NCI-H526 (cell line): ENCODE results near the gene BRAT1.
A peak's percentile ranks its signal among the peaks of the same experiment; 100 is the strongest.

Experiments used
- DNase-seq, 2 experiments: peaks; one replicate each; lab custom pipeline; 2025; lab: John Stamatoyannopoulos, UW

Gene BRAT1

GRCh38 chr7:2559283-2559950, 4.1 kb upstream of the BRAT1 start:
- DNase-seq = peak; percentile 24 to 60

GRCh38 chr7:2558629-2559282, 3.4 kb upstream of the BRAT1 start, which contains the start of gene IQCE:
IQCE (plus strand) TSS chr7:2558979; CDS start chr7:2559182, 203 bp downstream.
- DNase-seq = peak; percentile 74 to 95

GRCh38 chr7:2554661-2555111, 638 bp downstream of the BRAT1 start:
- DNase-seq = no peak

- DNase-seq = peak in 1 of 2 experiments; percentile 61
Observed at GRCh38 chr7:2553831-2554581, 1.3 kb downstream of the BRAT1 start.

- DNase-seq = no peak
Observed at GRCh38 chr7:2553108-2553507, 2.2 kb downstream of the BRAT1 start.

DNA sequence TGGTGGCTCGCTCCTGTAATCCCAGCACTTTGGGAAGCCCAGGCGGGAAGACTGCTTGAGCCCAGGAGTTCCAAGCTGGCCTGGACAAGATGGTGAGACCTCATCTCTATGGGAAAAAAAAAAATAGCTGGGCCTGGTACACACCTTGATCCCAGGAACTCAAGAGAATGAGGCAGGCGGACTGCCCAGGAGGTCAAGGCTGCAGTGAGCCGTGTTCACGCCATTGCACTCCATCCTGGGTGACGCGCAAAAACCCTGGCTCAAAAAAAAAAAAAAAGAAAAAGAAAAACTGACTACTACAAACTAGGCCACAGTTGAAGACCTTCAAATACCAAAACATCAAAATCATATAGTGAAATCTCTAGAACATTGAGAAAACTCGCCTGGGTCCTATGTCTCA, 3.9 kb downstream of the BRAT1 start:
- DNase-seq = no peak

- no peak for DNase-seq
Observed at GRCh38 chr7:2546776-2547586, 8.3 kb downstream of the BRAT1 start.

GRCh38 chr7:2545746-2546425, 9.4 kb downstream of the BRAT1 start:
- no peak for DNase-seq

DNA sequence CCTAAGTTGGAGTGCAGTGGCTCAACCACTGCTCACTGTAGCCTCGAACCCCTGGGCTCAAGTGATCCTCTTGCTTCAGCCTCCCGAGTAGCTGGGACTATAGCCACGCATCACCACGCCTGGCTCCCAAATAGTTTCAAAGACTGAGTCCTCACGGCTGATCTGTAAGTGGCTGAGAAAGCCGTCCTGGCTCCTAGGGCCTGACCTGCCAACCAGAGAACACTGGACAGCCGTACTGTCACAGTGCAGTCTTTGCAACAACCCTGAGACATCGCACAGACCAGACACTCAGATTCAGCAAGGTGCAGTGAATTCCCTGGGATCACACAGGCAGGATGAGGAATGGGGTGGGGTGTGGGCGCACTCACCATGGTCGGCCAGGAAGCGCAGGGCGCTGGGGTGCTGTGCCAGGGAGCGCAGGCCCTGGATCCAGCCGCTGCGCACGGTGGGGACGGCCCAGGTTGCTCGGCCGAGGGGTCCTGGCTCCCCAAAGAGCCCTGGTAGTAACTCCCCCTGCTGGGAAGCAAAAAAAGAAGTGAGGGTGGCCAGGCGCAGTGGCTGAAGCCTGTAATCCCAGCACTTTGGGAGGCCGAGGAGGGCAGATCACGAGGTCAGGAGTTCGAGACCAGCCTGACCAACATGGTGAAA, 10.7 kb downstream of the BRAT1 start:
- DNase-seq = no peak

DNA sequence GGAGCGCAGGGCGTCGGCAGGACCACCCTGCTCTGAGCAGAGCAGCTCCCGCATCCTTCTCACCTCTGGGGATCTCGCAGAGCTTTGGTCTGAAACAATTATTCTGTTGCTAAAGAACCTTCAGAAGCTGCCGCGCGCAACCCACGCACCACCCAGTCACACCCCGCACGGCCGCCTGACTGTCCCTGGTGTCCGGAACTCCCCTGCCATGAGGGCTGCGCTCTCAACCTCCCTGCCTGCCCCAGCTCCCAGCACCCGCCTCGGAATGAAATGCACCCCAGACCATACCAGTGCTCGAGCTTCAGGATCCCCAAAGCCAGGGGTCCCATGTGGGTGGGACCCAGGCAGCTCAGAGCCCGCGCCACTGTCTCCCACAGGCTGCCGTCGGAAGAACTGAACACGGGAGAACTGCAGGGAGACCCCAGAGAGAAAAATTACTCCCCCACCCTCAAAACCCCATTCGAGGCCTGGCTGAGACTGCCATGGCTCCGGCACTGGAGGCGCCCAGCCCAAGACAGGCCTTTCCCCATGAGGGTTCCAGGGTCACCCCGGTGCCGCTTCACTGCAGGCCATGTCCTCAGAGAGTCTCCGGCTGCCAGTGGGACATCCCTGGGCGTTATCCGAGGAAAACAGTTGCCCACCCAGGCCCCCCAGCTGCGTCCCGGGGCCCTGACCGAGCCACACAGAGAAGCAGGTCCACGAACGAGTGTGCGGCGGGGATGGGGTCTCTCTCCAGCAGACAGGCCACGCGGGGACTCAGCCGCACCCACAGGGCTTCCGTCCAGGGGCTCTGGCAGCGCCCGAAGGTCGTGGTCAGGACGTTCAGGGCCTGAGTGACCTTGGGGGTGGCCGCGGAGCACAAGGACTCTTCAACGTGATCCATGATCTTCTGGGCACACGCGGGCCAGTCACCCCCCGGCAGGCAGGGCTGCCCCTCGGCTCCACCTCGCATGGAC, 12.1 kb downstream of the BRAT1 start:
- DNase-seq = no peak

DNA sequence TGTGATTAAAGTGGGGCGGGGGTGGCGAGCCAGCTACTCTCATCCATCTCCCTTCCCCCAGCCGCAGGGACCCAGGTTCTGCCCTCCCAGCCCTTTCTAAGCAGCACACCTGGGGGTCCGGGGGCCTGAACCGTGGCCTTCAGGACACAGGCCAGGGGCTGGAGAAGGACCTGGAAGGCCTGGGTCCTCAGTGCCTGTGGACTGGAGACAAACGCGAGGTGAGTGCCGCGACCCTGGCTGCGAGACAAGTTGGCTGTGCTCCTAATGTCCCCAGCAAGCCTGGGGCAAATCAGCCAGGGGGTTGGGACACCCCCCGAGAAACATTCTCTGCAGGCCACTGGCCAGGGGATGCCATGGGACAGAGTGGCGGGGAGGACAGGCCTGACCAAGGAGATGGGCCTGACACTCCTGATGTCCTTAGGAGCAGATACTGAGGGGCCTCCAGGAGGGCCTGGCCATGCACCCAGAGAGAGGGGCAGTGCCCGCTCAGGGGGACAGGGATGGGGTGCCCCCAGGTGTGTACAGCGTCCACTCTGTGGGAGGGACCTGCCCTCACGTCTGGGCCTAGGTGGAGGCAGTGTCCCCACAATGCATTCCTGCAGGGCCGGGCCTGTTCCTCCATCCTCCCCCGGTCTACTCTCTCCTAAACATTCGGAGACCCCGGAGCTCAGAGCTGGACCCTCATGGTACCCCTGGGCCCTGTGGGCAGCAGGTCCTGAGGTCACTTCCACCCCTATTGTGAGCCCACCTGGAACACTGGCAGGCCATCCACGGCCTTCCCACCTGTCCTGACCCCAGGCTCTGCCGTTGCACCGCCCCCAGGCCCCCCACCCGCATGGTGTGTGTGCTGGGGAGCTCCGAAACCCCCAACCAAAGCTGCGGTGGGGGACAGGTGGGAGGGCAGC, 13.1 kb downstream of the BRAT1 start:
- DNase-seq = no peak

DNA sequence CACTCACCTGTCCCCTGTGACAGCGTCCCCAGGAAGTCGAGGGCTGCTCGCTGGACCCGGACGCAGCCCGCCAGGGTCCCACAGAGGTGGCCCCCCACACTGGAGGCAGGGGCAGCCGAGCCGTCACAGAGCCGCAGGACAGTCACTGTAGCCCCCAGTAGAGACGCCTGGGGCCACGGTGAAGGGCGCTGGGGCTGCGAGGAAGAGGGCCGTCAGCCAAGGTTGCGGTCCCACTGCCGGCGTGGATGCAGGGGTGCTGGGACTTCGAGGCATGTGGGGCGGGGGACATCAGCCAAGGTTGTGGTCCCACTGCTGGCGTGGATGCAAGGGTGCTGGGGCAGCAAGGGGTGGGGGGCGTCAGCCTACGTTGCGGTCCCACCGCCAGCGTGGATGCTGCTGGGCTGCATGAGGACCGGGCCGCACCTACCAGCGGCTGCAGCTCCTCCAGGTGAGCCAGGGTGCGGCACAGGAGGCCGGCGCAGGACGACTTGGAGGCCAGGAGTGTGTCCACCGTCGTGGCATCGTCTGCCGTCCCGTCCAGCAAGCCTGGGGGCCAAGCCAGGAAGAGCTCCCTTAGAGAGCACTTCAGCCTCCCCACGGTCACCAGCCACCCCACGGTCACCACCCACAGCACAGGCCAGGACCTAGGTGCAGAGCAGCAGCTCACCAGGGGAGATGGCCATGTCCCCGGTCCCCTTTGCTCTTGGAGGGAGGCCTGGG, 13.9 kb downstream of the BRAT1 start:
- no peak for DNase-seq

DNA sequence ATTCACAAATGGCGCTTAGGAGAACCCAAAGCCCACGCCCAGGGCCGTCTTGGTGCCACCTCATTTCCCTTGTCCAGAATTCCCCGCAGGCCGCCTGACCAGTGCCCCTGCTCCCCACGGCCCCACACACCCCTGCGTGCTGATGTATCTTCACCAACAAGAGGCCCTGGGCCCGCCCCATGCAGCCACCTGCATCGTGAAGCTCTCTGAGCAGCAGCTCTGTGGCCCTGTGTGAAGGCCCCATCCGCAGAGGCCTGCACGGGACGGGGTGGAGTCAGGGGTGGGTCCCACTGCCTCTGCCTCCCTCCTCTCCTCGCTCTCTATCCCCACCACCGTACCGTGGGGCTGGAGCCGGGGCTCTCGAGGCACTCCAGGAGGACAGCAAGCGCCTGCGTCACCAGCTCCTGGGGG, 14.7 kb downstream of the BRAT1 start:
- DNase-seq = no peak

DNA sequence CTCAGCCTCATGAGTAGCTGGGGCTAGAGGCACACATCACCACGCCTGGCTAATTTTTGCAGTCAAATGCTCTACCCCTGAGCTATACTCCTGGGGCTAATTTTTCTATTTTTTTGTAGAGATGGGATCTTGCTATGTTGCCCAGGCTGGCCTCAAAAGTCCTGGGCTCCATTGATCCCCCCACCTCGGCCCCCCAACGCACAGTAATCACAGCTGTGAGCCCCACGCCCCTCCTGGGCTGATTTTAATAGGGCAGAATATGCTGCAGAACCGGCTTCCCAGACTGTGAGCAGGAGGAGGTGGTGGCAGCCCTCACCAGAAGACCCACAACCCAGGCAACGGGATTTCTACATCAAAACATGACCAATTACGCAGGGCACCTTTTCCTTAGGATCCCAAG, 15.2 kb downstream of the BRAT1 start:
- DNase-seq = no peak

GRCh38 chr7:2539031-2539911, 16.1 kb downstream of the BRAT1 start:
- no peak for DNase-seq

DNA sequence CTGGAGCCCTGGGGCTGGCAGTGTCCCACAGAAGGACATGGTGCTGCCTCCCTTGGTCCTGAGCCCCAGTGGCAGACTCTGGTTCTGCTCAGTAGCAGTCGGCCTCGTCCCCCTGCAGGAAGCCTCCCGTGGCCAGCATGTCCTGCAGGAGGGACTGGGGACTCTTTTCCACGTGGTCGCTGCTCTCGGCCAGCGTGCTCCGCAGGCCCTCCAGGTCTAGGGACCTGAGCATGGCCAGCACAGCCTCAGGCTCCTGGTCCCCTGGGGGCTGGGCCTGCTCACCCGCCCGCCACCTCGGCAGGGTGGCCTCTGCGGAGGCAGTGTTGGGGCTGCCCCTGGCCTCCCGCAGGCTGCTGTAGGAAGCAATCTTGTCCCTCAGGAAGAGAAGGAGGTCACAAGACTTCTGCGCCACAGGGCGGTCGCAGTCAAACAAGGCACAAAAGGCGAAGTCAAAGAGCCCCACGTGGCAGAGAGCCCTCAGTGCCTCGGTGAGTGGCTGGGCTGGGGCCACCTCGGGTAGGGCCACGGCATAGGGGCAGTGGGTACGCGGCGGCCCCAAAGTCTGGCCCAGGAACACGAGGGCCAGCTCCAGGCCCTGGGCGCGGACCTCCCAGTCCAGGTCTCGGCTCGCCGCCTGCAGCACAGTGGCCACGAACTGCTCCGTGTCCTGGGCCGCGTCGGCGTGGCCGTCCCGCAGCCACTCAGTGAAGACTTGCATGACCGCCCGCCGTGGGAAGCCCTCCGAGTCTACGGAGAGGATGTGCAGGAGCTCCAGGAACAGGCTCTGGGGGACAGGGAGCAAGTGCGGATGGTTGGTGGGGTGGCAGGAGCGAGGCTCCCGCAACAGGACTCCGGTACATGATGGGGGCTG, 17.1 kb downstream of the BRAT1 start:
- DNase-seq = no peak
